Measurements from ENCODE around the gene NUDT22.

The NUDT22 gene

GRCh38 chr11:64255135-64256128 lies 29.4 kb downstream of the NUDT22 start:
- DNase-seq (ENCODE audit: low spot score), result no peak

GRCh38 chr11:64256300-64256699 lies 30.2 kb downstream of the NUDT22 start:
- DNase-seq (ENCODE audit: low spot score), result no peak

- DNase-seq (ENCODE audit: low spot score), result no peak
These were observed 32.3 kb downstream of the NUDT22 start for GRCh38 chr11:64258356-64258755.

- DNase-seq (ENCODE audit: low spot score), result no peak
These were observed 33.0 kb downstream of the NUDT22 start for GRCh38 chr11:64258946-64259532.

- no peak for DNase-seq (ENCODE audit: low spot score)
These were observed 33.5 kb downstream of the NUDT22 start for GRCh38 chr11:64259533-64260067.

GRCh38 chr11:64260147-64260708 lies 34.2 kb downstream of the NUDT22 start:
- DNase-seq (ENCODE audit: low spot score), result no peak

GRCh38 chr11:64261556-64262080 lies 35.5 kb downstream of the NUDT22 start:
- no peak for DNase-seq (ENCODE audit: low spot score)

GRCh38 chr11:64262271-64263002 lies 36.4 kb downstream of the NUDT22 start:
- DNase-seq (ENCODE audit: low spot score), result no peak

GRCh38 chr11:64263021-64263946 lies 37.2 kb downstream of the NUDT22 start:
- DNase-seq (ENCODE audit: low spot score), result no peak

GRCh38 chr11:64263947-64264317 lies 37.9 kb downstream of the NUDT22 start:
- no peak for DNase-seq (ENCODE audit: low spot score)

- DNase-seq (ENCODE audit: low spot score), result no peak
These were observed 38.3 kb downstream of the NUDT22 start for GRCh38 chr11:64264371-64264852.

GRCh38 chr11:64265176-64266160 lies 39.4 kb downstream of the NUDT22 start:
- DNase-seq (ENCODE audit: low spot score), result no peak

- DNase-seq (ENCODE audit: low spot score), result no peak
These were observed 40.3 kb downstream of the NUDT22 start for GRCh38 chr11:64266339-64266738.

GRCh38 chr11:64267207-64267945 lies 41.3 kb downstream of the NUDT22 start:
- DNase-seq (ENCODE audit: low spot score), result no peak

GRCh38 chr11:64268025-64268892 lies 42.2 kb downstream of the NUDT22 start:
- DNase-seq (ENCODE audit: low spot score), result no peak

GRCh38 chr11:64268893-64269539 lies 42.9 kb downstream of the NUDT22 start:
- no peak for DNase-seq (ENCODE audit: low spot score)

All from germinal center (tissue), 1 donor.